ENCODE measurements around the gene PLCB1.

Gene PLCB1

GRCh38 chr20:8129211-8129976, 2.7 kb upstream of the PLCB1 start:
- no peak for DNase-seq (ENCODE audit: low read depth)

GRCh38 chr20:8130840-8131526, 1.1 kb upstream of the PLCB1 start:
- DNase-seq (ENCODE audit: low read depth): no peak

GRCh38 chr20:8132484-8133309, 631 bp downstream of the PLCB1 start:
- no peak for DNase-seq (ENCODE audit: low read depth)

GRCh38 chr20:8133310-8133768, 1.3 kb downstream of the PLCB1 start:
- no peak for DNase-seq (ENCODE audit: low read depth)

GRCh38 chr20:8133851-8134451, 1.9 kb downstream of the PLCB1 start:
- no peak for DNase-seq (ENCODE audit: low read depth)

- DNase-seq (ENCODE audit: low read depth): no peak
These were observed 7.8 kb downstream of the PLCB1 start for GRCh38 chr20:8139899-8140298.

- no peak for DNase-seq (ENCODE audit: low read depth)
These were observed 11.4 kb downstream of the PLCB1 start for GRCh38 chr20:8143474-8143873.

- DNase-seq (ENCODE audit: low read depth): no peak
These were observed 12.5 kb downstream of the PLCB1 start for GRCh38 chr20:8144282-8145245.

- no peak for DNase-seq (ENCODE audit: low read depth)
These were observed 13.4 kb downstream of the PLCB1 start for GRCh38 chr20:8145246-8146168.

GRCh38 chr20:8147476-8147875, 15.4 kb downstream of the PLCB1 start:
- DNase-seq (ENCODE audit: low read depth): no peak

GRCh38 chr20:8148501-8148900, 16.4 kb downstream of the PLCB1 start:
- no peak for DNase-seq (ENCODE audit: low read depth)

- no peak for DNase-seq (ENCODE audit: low read depth)
These were observed 18.5 kb downstream of the PLCB1 start for GRCh38 chr20:8150591-8150990.

- DNase-seq (ENCODE audit: low read depth): no peak
These were observed 19.3 kb downstream of the PLCB1 start for GRCh38 chr20:8151372-8151771.

GRCh38 chr20:8152183-8152582, 20.1 kb downstream of the PLCB1 start:
- no peak for DNase-seq (ENCODE audit: low read depth)

- no peak for DNase-seq (ENCODE audit: low read depth)
These were observed 20.8 kb downstream of the PLCB1 start for GRCh38 chr20:8152847-8153246.

- DNase-seq (ENCODE audit: low read depth): no peak
These were observed 21.3 kb downstream of the PLCB1 start for GRCh38 chr20:8153281-8153908.

GRCh38 chr20:8154638-8155037, 22.6 kb downstream of the PLCB1 start:
- DNase-seq (ENCODE audit: low read depth): no peak

- no peak for DNase-seq (ENCODE audit: low read depth)
These were observed 23.2 kb downstream of the PLCB1 start for GRCh38 chr20:8155229-8155628.

GRCh38 chr20:8155812-8156211, 23.7 kb downstream of the PLCB1 start:
- no peak for DNase-seq (ENCODE audit: low read depth)

All from stimulated activated CD8-positive, alpha-beta memory T cell treated with anti-CD3 and anti-CD28 coated beads, Interleukin-15, amount 100 ng/mL, for 24 hours (primary cell).